M059J (cell line): ENCODE data around the gene TMEM219. TPM values are rescaled to one million over a fixed set of nuclear protein-coding genes. Genes with fewer than 3 reads are reported as not detected.

Source experiments
- DNase-seq: peaks from one replicate; pipeline ENCODE4 v3.0.0-alpha.2; 2012; ENCODE audit warnings: low read depth
- total RNA-seq: library from RNA; depleted of rRNA; stranded (reverse); fragments of >200 nt; shearing (Covaris generic); gene quantifications from 2 replicates; pipeline ENCODE4 v1.2.3, GENCODE V29; 2014

Gene TMEM219
- total RNA-seq, 1 experiment from 2014 or later: 110 TPM

- DNase-seq: peak; percentile 93
Observed at GRCh38 chr16:29994600-29995323, 32.9 kb downstream of the TMEM219 start.

DNA sequence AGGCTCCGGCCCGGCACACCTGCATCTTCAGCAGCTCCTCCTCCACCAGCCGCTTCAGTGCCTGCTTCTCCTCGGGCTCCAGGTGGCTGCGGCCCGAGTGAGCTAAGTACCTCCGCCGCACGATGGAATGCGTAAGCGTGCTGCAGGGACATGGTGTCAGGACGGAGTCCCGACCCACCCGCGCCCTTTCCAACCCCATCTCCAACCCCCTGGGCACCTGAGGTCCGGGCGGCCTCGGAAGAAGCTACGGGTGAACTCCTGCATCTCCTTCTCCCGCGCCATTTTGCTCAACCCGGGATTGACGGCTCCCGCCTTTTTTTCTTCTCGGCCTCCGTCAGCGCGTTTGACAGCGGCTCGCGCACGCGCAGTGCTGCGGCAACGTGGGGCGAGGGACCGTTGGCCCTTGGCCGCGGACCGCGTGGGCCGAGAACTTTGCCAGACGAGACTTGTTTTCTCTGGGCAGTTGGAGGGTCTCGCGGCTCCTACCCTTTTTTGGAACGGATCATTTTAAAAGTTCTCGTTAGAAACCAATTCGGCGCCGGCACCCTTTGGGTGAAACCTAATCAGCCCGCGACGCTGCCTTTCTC, 33.5 kb downstream of the TMEM219 start, which contains the start of gene HIRIP3:
HIRIP3 (minus strand) TSS at position 294 of the 587 bp plus-strand sequence; CDS start at position 282, 12 bp downstream.
- peak; percentile 80 for DNase-seq

DNA sequence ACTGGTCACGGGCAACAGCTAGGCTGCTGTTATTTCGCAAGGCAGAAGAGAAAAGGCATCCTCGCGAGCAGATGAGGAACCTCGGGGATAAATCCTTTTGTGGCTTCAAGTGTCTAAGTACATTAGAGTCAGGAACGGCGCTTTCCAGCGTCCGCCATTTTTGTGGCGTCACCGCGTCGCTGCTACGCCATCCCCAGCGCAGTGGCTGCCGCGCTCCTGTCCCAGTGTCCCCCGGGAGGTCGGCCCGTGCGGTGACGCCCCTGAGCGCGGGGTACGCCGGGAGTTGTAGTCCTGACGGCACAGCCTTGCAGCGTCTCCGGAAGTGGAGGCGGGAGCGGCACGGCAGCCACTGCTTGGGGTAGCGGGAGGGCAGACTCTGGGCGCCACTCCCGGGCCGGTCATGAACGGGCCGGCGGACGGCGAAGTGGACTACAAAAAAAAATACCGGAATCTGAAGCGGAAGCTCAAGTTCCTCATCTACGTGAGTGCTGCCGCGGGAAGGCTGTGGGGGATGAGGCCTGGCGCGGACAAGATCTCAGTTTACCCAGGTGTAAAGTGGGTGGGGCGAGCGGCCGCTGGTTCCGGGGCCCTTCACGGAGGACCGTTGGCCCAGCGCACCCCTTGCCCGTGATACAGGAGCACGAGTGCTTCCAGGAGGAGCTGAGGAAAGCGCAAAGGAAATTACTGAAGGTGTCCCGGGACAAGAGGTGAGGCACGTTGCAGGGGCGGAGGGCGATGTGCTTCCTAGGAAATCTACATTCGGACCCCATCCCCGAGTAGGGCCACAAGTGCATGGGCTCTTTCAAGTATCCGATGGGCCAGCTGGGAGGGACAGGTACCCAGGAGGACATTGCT, 34.3 kb downstream of the TMEM219 start, which contains the start of gene INO80E:
INO80E (plus strand) TSS at position 331 of the 855 bp plus-strand sequence; CDS start at position 401, 70 bp downstream.
- DNase-seq: peak; percentile 95

GRCh38 chr16:29996766-29997250, 34.9 kb downstream of the TMEM219 start:
- DNase-seq: no peak

DNA sequence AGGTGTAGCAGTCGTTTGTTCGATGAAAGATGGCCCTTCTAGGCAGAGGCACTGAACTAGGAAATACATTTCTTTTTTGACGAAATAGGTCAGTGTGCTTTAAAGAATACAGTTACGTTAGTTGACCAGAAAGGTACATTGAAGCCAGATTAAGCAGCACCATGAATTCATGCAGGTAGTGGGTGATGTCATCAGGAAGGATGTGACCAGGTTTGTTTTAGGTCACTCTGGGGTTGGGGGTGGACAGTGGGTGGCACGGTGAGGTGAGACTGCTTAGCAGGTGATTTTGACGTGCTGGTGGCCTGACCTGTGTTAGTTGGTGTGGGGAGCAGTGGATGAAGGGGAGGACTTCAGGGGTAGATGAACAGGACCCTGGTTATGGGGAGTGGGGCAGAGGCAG, 37.7 kb downstream of the TMEM219 start:
- no peak for DNase-seq

- DNase-seq: no peak
Observed at GRCh38 chr16:30000735-30001631, 39.1 kb downstream of the TMEM219 start.

DNA sequence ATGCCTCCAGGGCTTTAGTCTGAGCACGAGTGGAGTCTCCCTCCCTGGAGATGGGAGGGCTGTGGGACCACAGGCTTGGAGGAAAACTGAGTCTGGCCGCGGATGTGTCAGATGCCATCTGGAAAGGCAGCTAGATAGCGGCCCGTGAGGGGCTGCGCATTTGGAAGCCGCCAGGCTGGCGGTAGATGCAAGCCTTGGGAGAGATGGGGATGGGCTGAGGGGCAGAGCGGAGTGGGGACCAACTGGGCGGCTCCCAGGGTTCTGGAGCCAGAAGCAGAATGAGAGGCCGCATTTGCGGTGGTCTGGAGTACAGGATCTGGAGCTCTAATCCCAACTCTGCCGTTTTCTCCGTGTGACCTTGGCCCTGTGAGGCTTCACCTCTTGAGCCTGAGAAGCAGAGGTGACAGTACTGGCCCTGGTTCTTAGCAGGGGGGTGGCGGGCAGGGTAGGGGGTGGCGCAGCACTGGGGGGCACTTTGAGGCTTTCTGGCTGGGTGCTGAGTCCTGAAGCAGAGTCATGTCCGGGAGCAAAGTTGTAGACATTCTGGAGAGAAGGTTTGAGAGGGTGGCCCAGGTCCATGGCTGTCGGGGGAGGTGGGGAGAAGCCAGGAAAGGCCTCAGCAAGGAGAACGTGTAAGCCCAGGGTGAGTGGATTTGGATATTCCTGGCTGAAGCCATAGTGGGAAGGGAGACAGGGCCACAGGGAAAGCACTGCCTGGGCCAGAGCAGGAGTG, 40.9 kb downstream of the TMEM219 start:
- no peak for DNase-seq

DNA sequence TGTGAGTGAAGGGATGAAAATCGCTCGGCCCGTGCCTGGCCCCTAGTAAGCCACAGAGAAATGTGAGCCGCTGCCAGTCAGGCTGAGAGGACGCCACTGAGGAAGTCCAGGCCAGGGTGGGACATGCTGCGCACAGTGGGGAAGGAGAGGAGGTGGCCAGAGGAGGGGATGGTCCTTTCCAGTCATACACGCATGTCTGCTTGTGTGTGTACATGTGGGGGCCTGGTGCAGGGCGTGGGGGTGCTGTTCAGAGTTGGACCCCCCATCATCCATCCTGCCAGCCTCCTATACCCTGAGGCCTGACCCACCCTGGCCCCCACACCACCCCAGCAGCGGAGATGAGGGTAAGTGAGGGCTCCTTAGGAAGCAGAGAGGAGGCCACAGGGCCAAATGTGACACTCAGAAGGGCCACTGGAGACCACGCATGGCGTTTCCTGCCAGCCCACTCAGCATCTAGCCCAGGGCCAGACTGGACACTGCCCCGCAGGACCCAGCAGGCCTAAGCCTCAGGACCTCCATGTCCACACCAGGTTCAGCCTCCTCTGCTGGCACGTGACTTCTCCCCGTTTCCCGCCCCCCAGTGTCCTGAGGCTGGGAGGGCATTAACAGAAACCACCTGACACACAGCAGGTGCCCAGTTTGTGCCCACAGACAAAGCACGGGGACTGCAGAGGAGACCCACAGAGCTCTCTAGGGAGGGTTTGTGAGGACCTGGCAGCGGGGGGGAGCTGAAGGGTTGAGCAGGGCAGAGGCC, 42.0 kb downstream of the TMEM219 start:
- DNase-seq: no peak

GRCh38 chr16:30004424-30004776, 42.5 kb downstream of the TMEM219 start:
- no peak for DNase-seq

GRCh38 chr16:30004811-30005242, 42.9 kb downstream of the TMEM219 start:
- no peak for DNase-seq

DNA sequence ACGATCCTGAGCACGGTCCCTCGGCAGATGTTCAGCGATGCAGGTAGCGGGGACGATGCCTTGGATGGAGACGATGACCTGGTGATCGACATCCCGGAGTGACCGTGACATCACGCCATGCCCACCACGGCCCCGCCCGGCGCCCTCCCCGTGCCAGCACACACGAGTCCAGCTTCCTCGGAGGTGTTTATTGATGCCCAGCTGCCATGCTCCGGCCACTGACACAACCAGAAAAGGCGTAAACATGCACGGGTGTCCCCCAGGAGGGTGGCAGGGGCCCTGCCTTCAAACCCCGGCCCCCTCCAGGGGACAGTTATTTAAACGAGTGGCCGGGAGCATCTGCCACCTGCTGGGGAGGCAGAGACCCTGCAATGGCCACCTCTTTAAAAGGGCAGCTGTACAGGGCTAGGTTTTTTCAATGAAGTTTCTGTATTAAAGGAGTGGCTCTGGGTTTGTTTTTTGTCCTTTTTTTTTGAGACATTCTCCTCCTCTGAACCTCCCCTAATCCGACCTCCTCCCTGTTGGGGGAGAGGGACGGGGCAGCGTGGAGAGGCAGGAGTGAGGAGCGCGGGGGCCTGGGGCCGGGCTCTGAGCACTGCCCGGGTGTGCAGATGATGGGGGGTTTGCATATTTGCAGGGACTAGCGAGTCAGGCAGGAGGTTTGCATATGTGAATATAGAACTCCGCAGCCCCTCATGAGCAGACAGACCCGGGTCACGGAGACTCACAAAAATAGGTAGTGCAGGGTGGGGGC, 43.6 kb downstream of the TMEM219 start:
- DNase-seq: peak; percentile 40

- DNase-seq: no peak
Observed at GRCh38 chr16:30006095-30006473, 44.2 kb downstream of the TMEM219 start.

DNA sequence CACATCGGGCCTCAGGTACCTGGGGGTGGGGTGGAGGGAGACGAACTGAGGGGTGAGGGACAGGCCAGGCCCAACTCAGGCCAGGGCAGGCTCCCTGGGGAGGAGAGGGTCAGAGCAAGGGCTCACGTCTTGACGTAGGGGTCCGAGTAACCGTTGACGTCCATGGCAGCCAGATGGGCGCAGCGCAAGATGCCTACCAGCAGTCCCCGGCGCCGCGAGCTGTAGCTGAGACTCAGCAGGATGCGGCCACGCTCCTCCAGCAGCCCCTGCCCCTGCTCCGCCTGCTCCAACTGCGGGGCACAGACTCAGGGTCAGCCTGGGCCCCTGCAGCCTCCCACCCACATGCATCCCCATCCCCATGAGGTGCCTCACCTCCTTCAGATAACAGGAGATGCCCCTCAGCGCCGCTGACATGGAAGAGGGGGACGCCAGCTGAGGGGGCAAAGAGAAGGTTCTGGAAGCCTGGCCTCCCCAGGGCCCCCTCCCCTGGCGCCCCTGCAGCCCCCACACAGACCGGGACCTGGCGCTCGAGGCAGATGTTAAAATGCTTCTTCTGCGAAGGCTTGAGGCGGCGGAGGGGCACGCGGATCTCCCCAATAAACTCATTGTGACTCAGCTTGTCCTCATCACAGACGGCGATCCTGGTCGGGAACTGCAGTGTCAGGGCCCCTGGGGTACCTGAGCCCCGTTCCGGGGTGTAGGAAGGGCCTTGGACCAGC, 44.9 kb downstream of the TMEM219 start:
- no peak for DNase-seq

GRCh38 chr16:30007378-30007895, 45.6 kb downstream of the TMEM219 start:
- DNase-seq: no peak

DNA sequence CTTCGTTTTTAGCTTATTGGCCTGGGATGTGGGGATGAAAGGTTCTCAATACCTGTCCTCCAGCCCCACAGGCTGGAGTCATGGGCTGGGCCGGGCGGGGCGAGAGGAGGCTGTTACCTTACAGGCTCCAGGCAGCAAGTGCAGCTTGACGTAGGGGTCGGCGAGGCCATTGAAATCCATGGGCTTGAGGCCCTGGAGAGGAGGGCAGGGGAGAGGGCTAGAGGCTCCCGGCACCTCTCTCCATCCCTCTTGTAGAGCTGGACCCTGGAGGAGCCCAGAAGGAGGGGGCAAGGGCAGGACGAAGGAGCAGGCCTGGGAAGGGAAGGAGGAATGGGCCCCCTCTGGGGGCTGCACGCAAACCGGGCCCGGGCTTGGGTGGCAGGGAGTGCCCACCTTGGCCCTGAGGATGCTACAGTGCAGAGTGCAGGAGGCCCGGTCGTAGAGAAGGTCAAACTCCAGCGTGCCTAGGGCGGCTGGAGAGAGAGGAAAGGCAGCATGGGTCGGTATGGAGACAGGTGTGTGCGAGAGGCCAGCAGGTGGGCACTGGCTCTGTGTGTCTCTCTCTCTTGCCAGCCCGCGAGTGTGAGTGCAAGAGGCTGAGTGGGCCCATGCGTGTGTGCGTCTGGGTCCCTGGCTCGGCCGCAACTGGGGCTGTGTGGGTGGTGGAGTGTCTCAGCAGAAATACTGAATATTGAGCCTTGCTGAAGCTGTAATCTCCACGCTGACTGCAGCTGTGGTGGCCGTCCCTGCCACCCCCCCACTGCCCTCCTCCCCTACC, 47.4 kb downstream of the TMEM219 start:
- DNase-seq: no peak

DNA sequence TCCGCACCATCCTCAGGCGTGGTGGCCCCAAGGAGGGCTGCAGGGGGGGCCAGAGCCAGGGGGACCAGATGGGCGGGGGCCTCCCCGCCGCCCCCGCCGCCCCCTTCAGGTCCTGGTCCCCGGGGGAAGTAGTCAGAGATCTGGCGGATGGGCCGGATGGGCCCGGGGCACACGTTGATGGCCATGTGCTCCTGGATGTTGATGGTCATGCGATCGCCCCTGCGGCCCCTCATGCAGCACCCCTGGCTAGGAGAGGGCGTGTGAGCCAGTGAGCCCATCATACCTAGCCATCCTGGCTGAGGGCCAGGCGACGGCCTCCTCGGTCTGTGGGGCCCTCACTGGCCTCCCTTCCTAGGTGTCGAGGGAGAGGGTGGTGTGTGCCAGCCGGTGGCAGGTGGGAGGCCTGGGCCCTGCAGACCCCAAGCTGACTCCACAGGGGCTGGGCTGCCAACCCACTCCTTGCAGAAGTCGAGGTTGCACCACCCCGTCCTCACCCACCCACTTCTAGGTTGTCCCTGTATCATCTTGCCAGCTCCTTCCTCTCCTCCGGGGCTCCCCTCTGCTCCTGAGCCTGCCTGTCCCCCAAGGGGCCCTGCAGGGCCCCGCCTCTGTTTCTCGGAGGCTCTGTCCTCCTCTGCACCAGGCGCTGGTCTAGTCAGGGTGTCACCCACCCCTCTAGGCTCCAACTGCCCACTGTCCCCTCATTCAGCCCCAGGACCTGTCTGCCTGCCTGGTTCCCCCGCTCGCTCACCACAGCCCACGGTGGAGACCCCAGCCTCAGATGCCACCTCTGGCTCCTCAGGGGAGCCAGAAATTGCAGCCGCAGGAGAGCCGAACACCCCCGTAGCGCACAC, 48.3 kb downstream of the TMEM219 start:
- no peak for DNase-seq
